Thyroid gland (tissue), 4 donors: ENCODE results near the gene GARS1.

Experiments used
- POLR2A ChIP-seq, 2 donors: fragments of 450-650 bp; IDR thresholded peaks; one replicate each; pipeline ENCODE4 v1.6.1; 2017; ENCODE audit warnings: antibody characterized with exemption in 2 of 2, mild to moderate bottlenecking in 2 of 2, moderate library complexity in 1 of 2
- TF ChIP-seq, protein P1 (sequence below), 6 experiments: fragments of 200-600 bp in 3 of 6; fragments of 450-650 bp in 3 of 6; sonication (generic) in 3 of 6; IDR thresholded peaks; one replicate each; pipeline ENCODE4 v1.5.1; 2016 to 2019; ENCODE audit warnings: antibody characterized with exemption in 6 of 6, mild to moderate bottlenecking in 2 of 6, inconsistent platforms in 1 of 6, moderate library complexity in 1 of 6

- TF ChIP-seq, protein P1, sequence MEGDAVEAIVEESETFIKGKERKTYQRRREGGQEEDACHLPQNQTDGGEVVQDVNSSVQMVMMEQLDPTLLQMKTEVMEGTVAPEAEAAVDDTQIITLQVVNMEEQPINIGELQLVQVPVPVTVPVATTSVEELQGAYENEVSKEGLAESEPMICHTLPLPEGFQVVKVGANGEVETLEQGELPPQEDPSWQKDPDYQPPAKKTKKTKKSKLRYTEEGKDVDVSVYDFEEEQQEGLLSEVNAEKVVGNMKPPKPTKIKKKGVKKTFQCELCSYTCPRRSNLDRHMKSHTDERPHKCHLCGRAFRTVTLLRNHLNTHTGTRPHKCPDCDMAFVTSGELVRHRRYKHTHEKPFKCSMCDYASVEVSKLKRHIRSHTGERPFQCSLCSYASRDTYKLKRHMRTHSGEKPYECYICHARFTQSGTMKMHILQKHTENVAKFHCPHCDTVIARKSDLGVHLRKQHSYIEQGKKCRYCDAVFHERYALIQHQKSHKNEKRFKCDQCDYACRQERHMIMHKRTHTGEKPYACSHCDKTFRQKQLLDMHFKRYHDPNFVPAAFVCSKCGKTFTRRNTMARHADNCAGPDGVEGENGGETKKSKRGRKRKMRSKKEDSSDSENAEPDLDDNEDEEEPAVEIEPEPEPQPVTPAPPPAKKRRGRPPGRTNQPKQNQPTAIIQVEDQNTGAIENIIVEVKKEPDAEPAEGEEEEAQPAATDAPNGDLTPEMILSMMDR (IDR thresholded peaks at IDR 0.05): no peak
- no peak for TF ChIP-seq POLR2A (IDR thresholded peaks at IDR 0.05)
Measured at GRCh38 chr7:30567081-30567480, 27.6 kb upstream of the GARS1 start.
